Muscle layer of duodenum (tissue), 2 donors: ENCODE results near the gene GATD1.

ENCODE experiments used
- H3K27ac ChIP-seq: one replicate; pipeline ENCODE4 v1.7.0; 2013; ENCODE audit warnings: mild to moderate bottlenecking, low read length
- H3K27me3 ChIP-seq: one replicate; pipeline ENCODE4 v1.7.0; 2013; ENCODE audit warnings: low read depth, mild to moderate bottlenecking, control low read depth, low read length
- H3K36me3 ChIP-seq, 2 donors: one replicate each; pipeline ENCODE4 v1.7.0; 2013; ENCODE audit warnings: low read length in 2 of 2, control low read depth in 1 of 2, mild to moderate bottlenecking in 1 of 2; ENCODE audit not compliant: insufficient read depth in 2 of 2, control insufficient read depth in 1 of 2
- H3K4me1 ChIP-seq, 2 donors: one replicate each; pipeline ENCODE4 v1.7.0; 2013; ENCODE audit warnings: low read length in 2 of 2, mild to moderate bottlenecking in 2 of 2, control low read depth in 1 of 2, moderate library complexity in 1 of 2; ENCODE audit not compliant: insufficient read depth in 2 of 2, control insufficient read depth in 1 of 2
- H3K4me3 ChIP-seq, 2 donors: one replicate each; pipeline ENCODE4 v1.7.0; 2013; ENCODE audit warnings: low read length in 2 of 2, low read depth in 1 of 2, mild to moderate bottlenecking in 1 of 2
- H3K9me3 ChIP-seq, 2 donors: one replicate each; pipeline ENCODE4 v1.7.0; 2013; ENCODE audit warnings: low read length in 2 of 2, control low read depth in 1 of 2, mild to moderate bottlenecking in 1 of 2; ENCODE audit not compliant: control insufficient read depth in 1 of 2
- donor health status: healthy.

GATD1 gene

GRCh38 chr11:810040-810567 lies 32.8 kb upstream of the GATD1 start:
- Histone ChIP-seq H3K9me3 (no peaks in the 10 kb centered on the region), H3K27ac (peak overlapping the region; percentile 99), H3K36me3 (peaks cover 27 to 41% of the 10 kb centered on the region in 2 donors), H3K4me3 (peak overlapping the region; percentile 86 to 94), H3K27me3 (no peaks in the 10 kb centered on the region), H3K4me1 (peaks cover 7 to 27% of the 10 kb centered on the region in 2 donors)

GRCh38 chr11:809287-810039 lies 32.2 kb upstream of the GATD1 start, which contains the start of gene RPLP2:
RPLP2 (plus strand) TSS chr11:809967; CDS start chr11:810235, 268 bp downstream.
- Histone ChIP-seq H3K36me3 (peaks cover 27 to 41% of the 10 kb centered on the region in 2 donors), H3K4me3 (peak within 1 kb of the TSS; percentile 86 to 94), H3K9me3 (no peaks in the 10 kb centered on the region), H3K4me1 (peaks cover 9 to 31% of the 10 kb centered on the region in 2 donors), H3K27me3 (no peaks in the 10 kb centered on the region), H3K27ac (peak within 1 kb of the TSS; percentile 99)

- Histone ChIP-seq H3K36me3 (peaks cover 25 to 35% of the 10 kb centered on the region in 2 donors), H3K9me3 (no peaks in the 10 kb centered on the region), H3K27ac (peak overlapping the region; percentile 99), H3K4me1 (peaks cover 11 to 38% of the 10 kb centered on the region in 2 donors), H3K4me3 (peak overlapping the region; percentile 86 to 94), H3K27me3 (no peaks in the 10 kb centered on the region)
Observed at GRCh38 chr11:808427-809286, 31.4 kb upstream of the GATD1 start.

- peak overlapping the region; percentile 59 to 74 for H3K4me3 ChIP-seq
- no peak overlapping the region for H3K27ac ChIP-seq
Observed at GRCh38 chr11:804599-804964, 27.3 kb upstream of the GATD1 start.

GRCh38 chr11:803770-804598 lies 26.7 kb upstream of the GATD1 start:
- H3K9me3 ChIP-seq = no peaks in the 10 kb centered on the region
- H3K27ac ChIP-seq = no peak overlapping the region
- H3K4me1 ChIP-seq = peaks cover 4 to 21% of the 10 kb centered on the region in 2 donors
- peaks cover 0 to 30% of the 10 kb centered on the region in 2 donors for H3K36me3 ChIP-seq
- no peaks in the 10 kb centered on the region for H3K27me3 ChIP-seq
- peak overlapping the region; percentile 59 to 74 for H3K4me3 ChIP-seq

More at GRCh38 chr11:804599-804964, 27.3 kb upstream of the GATD1 start:
- H3K4me1 ChIP-seq = peaks cover 4 to 21% of the 10 kb centered on the region in 2 donors
- H3K27me3 ChIP-seq = no peaks in the 10 kb centered on the region
- peaks cover 0 to 35% of the 10 kb centered on the region in 2 donors for H3K36me3 ChIP-seq
- no peaks in the 10 kb centered on the region for H3K9me3 ChIP-seq

GRCh38 chr11:803467-803742 lies 26.1 kb upstream of the GATD1 start:
- H3K9me3 ChIP-seq = no peaks in the 10 kb centered on the region
- H3K4me3 ChIP-seq = no peak overlapping the region
- H3K27ac ChIP-seq = no peak overlapping the region
- no peaks in the 10 kb centered on the region for H3K27me3 ChIP-seq
- H3K36me3 ChIP-seq = peaks cover 0 to 26% of the 10 kb centered on the region in 2 donors
- peaks cover 4 to 18% of the 10 kb centered on the region in 2 donors for H3K4me1 ChIP-seq

GRCh38 chr11:802693-803466 lies 25.6 kb upstream of the GATD1 start:
- no peak overlapping the region for H3K4me3 ChIP-seq
- H3K36me3 ChIP-seq = peaks cover 0 to 26% of the 10 kb centered on the region in 2 donors
- H3K27ac ChIP-seq = no peak overlapping the region
- H3K4me1 ChIP-seq = peaks cover 4 to 15% of the 10 kb centered on the region in 2 donors
- no peaks in the 10 kb centered on the region for H3K9me3 ChIP-seq
- H3K27me3 ChIP-seq = no peaks in the 10 kb centered on the region

- Histone ChIP-seq H3K27ac (no peak overlapping the region), H3K27me3 (no peaks in the 10 kb centered on the region), H3K4me1 (peaks cover 4 to 16% of the 10 kb centered on the region in 2 donors), H3K36me3 (peaks cover 0 to 26% of the 10 kb centered on the region in 2 donors), H3K9me3 (no peaks in the 10 kb centered on the region), H3K4me3 (no peak overlapping the region)
Observed at GRCh38 chr11:802018-802617, 24.8 kb upstream of the GATD1 start.

- H3K4me3 ChIP-seq = no peak overlapping the region
- peaks cover 0 to 26% of the 10 kb centered on the region in 2 donors for H3K36me3 ChIP-seq
- peaks cover 11 to 25% of the 10 kb centered on the region in 2 donors for H3K4me1 ChIP-seq
Observed at GRCh38 chr11:801097-801780, 24.0 kb upstream of the GATD1 start.

More at GRCh38 chr11:801097-801780, 24.0 kb upstream of the GATD1 start:
- Histone ChIP-seq H3K27me3 (no peaks in the 10 kb centered on the region), H3K9me3 (no peaks in the 10 kb centered on the region), H3K27ac (no peak overlapping the region)
